Smooth muscle cell (in vitro differentiated cells): ENCODE data around the gene SH3RF2. TPM values are rescaled to one million over a fixed set of nuclear protein-coding genes. Genes with fewer than 3 reads are reported as not detected.
"Not testable (repeated sequence)": the region's sequence is repeated elsewhere in the genome, so short reads cannot be mapped to it uniquely, and the experiment has no call there.

ENCODE experiments used
- DNase-seq: peaks from one replicate; lab custom pipeline; 2025; ENCODE audit not compliant: unreplicated experiment; lab: John Stamatoyannopoulos, UW
- H2AFZ ChIP-seq: fragments of 200-600 bp; sonication (generic); 2 replicates; pipeline ENCODE4 v1.6.0; 2016; ENCODE audit warnings: antibody characterized with exemption, low read depth, mild to moderate bottlenecking
- H3F3A ChIP-seq: fragments of 200-600 bp; sonication (generic); 2 replicates; pipeline ENCODE4 v1.6.0; 2017; ENCODE audit warnings: antibody characterized with exemption, low read depth
- H3K27ac ChIP-seq: fragments of 200-600 bp; sonication (generic); 2 replicates; pipeline ENCODE4 v1.5.1; 2016; ENCODE audit warnings: low read depth, mild to moderate bottlenecking
- H3K27me3 ChIP-seq: fragments of 200-600 bp; sonication (generic); 2 replicates; pipeline ENCODE4 v1.6.1; 2016; ENCODE audit warnings: low read depth, mild to moderate bottlenecking
- H3K36me3 ChIP-seq: fragments of 200-600 bp; sonication (generic); 2 replicates; pipeline ENCODE4 v1.5.1; 2016; ENCODE audit warnings: low read depth
- H3K4me1 ChIP-seq: fragments of 200-600 bp; sonication (generic); 2 replicates; pipeline ENCODE4 v1.5.1; 2016; ENCODE audit warnings: low read depth
- H3K4me2 ChIP-seq: fragments of 200-600 bp; sonication (generic); 2 replicates; pipeline ENCODE4 v1.6.0; 2016; ENCODE audit warnings: mild to moderate bottlenecking
- H3K4me3 ChIP-seq: fragments of 200-600 bp; sonication (generic); 2 replicates; pipeline ENCODE4 v1.5.1; 2016; ENCODE audit warnings: mild to moderate bottlenecking
- H3K79me2 ChIP-seq: fragments of 200-600 bp; sonication (generic); 2 replicates; pipeline ENCODE4 v1.6.0; 2016; ENCODE audit warnings: low read depth, mild to moderate bottlenecking
- H3K9ac ChIP-seq: fragments of 200-600 bp; sonication (generic); 2 replicates; pipeline ENCODE4 v1.6.0; 2016; ENCODE audit warnings: low read depth
- H3K9me3 ChIP-seq: fragments of 200-600 bp; sonication (generic); replicated peaks from 2 replicates; pipeline ENCODE4 v1.5.1; 2016; ENCODE audit warnings: low read depth
- H4K20me1 ChIP-seq: fragments of 200-600 bp; sonication (generic); 2 replicates; pipeline ENCODE4 v1.6.0; 2016; ENCODE audit warnings: low read depth
- CTCF ChIP-seq: fragments of 200-600 bp; sonication (generic); IDR thresholded peaks from 2 replicates; pipeline ENCODE4 v1.5.1; 2017; ENCODE audit warnings: borderline replicate concordance, mild to moderate bottlenecking, antibody characterized with exemption; ENCODE audit not compliant: insufficient read depth, poor library complexity, severe bottlenecking
- WGBS: methylation state at CpG from one replicate; pipeline ENCODE4 v1.1.7; 2016; ENCODE audit warnings: low lambda C conversion rate; 5-methylcytosine and 5-hydroxymethylcytosine counted together
- polyA plus RNA-seq: library from polyadenylated mRNA; unstranded; fragments of >200 nt; fragmentation: Nextera tagmentation; extraction: Ambion mirVana; gene quantifications from 2 replicates; pipeline ENCODE4 v1.2.1, GENCODE V29; 2016
- total RNA-seq: library from RNA; depleted of rRNA; stranded (reverse); fragments of >200 nt; gene quantifications from 2 replicates; pipeline ENCODE4 v1.2.3, GENCODE V29; 2014

Gene SH3RF2
- total and polyA plus RNA-seq, 2 experiments from 2014 or later = 1.0 to 2.0 TPM

- Histone ChIP-seq H3K79me2 (no peaks in the 10 kb centered on the region), H3K4me1 (no peaks in the 10 kb centered on the region), H3K4me2 (no peak overlapping the region), H3K27ac (no peak overlapping the region), H3K36me3 (no peaks in the 10 kb centered on the region), H3K27me3 (peaks cover 52% of the 10 kb centered on the region), H4K20me1 (no peaks in the 10 kb centered on the region), H2AFZ (no peak overlapping the region), H3K9me3 (peaks cover 4% of the 10 kb centered on the region), H3K4me3 (no peak overlapping the region), H3K9ac (no peak overlapping the region), H3F3A (no peaks in the 10 kb centered on the region)
- DNase-seq = no peak
- WGBS = 86% methylated on average over 2 of the region's 2 CpGs
- no peak for TF ChIP-seq CTCF
These were observed 53.8 kb downstream of the SH3RF2 start for GRCh38 chr5:145990170-145990569.

GRCh38 chr5:145991044-145991575 is 54.7 kb downstream of the SH3RF2 start:
- 79% methylated on average over 3 of the region's 3 CpGs for WGBS
- H3K27ac ChIP-seq = no peak overlapping the region
- no peaks in the 10 kb centered on the region for H3K4me1 ChIP-seq
- no peaks in the 10 kb centered on the region for H3K36me3 ChIP-seq
- H3K79me2 ChIP-seq = no peaks in the 10 kb centered on the region
- H4K20me1 ChIP-seq = no peaks in the 10 kb centered on the region
- TF ChIP-seq CTCF = no peak
- H2AFZ ChIP-seq = no peak overlapping the region
- H3K9me3 ChIP-seq = peaks cover 4% of the 10 kb centered on the region
- peaks cover 42% of the 10 kb centered on the region for H3K27me3 ChIP-seq
- H3K4me3 ChIP-seq = no peak overlapping the region
- no peak for DNase-seq
- no peaks in the 10 kb centered on the region for H3F3A ChIP-seq
- H3K9ac ChIP-seq = no peak overlapping the region
- H3K4me2 ChIP-seq = no peak overlapping the region

- not testable (repeated sequence) for H3K4me3 ChIP-seq, H3K9ac ChIP-seq, DNase-seq, H3K27ac ChIP-seq, H3K9me3 ChIP-seq, H3K4me2 ChIP-seq, H3K4me1 ChIP-seq, H3F3A ChIP-seq, H2AFZ ChIP-seq, H3K79me2 ChIP-seq, H4K20me1 ChIP-seq, H3K36me3 ChIP-seq
- 96% methylated on average over 4 of the region's 4 CpGs for WGBS
- H3K27me3 ChIP-seq = peaks cover 28% of the 10 kb centered on the region
These were observed 57.2 kb downstream of the SH3RF2 start for GRCh38 chr5:145993538-145993937.

GRCh38 chr5:145996135-145996534 is 59.8 kb downstream of the SH3RF2 start:
- no peaks in the 10 kb centered on the region for H3K4me1 ChIP-seq
- no peak for TF ChIP-seq CTCF
- no peaks in the 10 kb centered on the region for H3K79me2 ChIP-seq
- no peak overlapping the region for H3K4me3 ChIP-seq
- no peaks in the 10 kb centered on the region for H3F3A ChIP-seq
- DNase-seq = no peak
- no peaks in the 10 kb centered on the region for H3K36me3 ChIP-seq
- 84% methylated on average over 6 of the region's 6 CpGs for WGBS
- H3K9me3 ChIP-seq = peaks cover 4% of the 10 kb centered on the region
- no peak overlapping the region for H3K4me2 ChIP-seq
- H3K27ac ChIP-seq = no peak overlapping the region
- H3K9ac ChIP-seq = no peak overlapping the region
- H2AFZ ChIP-seq = no peak overlapping the region
- H3K27me3 ChIP-seq = peaks cover 6% of the 10 kb centered on the region
- H4K20me1 ChIP-seq = no peaks in the 10 kb centered on the region
